ENCODE data around the gene ZNF680. TPM values are rescaled to one million over a fixed set of nuclear protein-coding genes. Genes with fewer than 3 reads are reported as not detected.

The ZNF680 gene
- total RNA-seq, 1 donor from 2014 or later = 13.2 TPM

DNA sequence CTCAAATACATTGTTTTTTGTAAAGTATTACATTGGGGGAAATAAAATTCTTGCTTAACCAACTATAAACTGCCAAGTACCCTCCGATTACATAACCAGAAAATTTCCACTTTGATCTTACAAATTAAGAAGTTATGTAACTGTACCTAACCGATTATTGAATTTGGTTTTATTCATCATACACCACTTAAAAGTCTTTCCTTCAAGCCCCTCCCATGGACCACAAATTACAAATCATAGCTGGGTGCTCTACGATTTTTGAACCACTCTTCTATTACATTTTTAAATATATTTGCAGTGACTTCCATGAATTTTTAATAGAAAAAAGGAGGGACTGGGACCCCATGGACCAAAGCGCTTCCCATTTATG lies 630 bp downstream of the ZNF680 start:
- Mint-ChIP-seq H3K27ac (peak overlapping the region; percentile 100), H3K9me3 (ENCODE audit: low read depth) (peaks cover 27% of the 10 kb centered on the region), H3K4me1 (ENCODE audit: low read depth) (no peaks in the 10 kb centered on the region), H3K36me3 (ENCODE audit: insufficient read depth) (peaks cover 24% of the 10 kb centered on the region), H3K27me3 (no peaks in the 10 kb centered on the region), H3K4me3 (ENCODE audit: low read depth) (peak overlapping the region; percentile 98)
- no peak for DNase-seq (ENCODE audit: low spot score, unreplicated experiment)
- TF ChIP-seq, protein P1, sequence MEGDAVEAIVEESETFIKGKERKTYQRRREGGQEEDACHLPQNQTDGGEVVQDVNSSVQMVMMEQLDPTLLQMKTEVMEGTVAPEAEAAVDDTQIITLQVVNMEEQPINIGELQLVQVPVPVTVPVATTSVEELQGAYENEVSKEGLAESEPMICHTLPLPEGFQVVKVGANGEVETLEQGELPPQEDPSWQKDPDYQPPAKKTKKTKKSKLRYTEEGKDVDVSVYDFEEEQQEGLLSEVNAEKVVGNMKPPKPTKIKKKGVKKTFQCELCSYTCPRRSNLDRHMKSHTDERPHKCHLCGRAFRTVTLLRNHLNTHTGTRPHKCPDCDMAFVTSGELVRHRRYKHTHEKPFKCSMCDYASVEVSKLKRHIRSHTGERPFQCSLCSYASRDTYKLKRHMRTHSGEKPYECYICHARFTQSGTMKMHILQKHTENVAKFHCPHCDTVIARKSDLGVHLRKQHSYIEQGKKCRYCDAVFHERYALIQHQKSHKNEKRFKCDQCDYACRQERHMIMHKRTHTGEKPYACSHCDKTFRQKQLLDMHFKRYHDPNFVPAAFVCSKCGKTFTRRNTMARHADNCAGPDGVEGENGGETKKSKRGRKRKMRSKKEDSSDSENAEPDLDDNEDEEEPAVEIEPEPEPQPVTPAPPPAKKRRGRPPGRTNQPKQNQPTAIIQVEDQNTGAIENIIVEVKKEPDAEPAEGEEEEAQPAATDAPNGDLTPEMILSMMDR (IDR thresholded peaks at IDR 0.05; ENCODE audit: unreplicated experiment) = no peak

DNA sequence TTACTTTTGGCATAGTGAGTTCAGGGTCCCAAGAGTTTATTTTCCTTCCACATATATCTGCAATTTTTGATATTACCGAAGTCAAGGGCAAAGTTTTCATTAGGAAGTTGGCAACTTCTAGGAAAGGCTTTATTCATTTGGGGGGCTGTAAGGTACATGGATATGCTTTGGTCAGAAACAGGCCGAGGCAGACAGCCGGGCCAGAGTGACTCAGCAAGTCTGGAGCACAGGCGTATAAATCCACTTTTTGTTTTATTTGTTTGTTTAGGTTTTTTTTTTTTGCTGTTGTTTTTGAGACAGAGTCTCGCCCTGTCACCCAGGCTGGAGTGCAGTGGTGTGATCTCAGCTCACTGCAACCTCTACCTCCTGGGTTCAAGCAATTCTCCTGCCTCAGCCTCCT lies 3.7 kb downstream of the ZNF680 start:
- Mint-ChIP-seq H3K4me3 (ENCODE audit: low read depth) (no peak overlapping the region), H3K27ac (no peak overlapping the region), H3K36me3 (ENCODE audit: insufficient read depth) (peaks cover 45% of the 10 kb centered on the region), H3K27me3 (no peaks in the 10 kb centered on the region), H3K4me1 (ENCODE audit: low read depth) (no peaks in the 10 kb centered on the region), H3K9me3 (ENCODE audit: low read depth) (peaks cover 41% of the 10 kb centered on the region)
- no peak for DNase-seq (ENCODE audit: low spot score, unreplicated experiment)
- TF ChIP-seq, protein P1 (IDR thresholded peaks at IDR 0.05; ENCODE audit: unreplicated experiment) = no peak

DNA sequence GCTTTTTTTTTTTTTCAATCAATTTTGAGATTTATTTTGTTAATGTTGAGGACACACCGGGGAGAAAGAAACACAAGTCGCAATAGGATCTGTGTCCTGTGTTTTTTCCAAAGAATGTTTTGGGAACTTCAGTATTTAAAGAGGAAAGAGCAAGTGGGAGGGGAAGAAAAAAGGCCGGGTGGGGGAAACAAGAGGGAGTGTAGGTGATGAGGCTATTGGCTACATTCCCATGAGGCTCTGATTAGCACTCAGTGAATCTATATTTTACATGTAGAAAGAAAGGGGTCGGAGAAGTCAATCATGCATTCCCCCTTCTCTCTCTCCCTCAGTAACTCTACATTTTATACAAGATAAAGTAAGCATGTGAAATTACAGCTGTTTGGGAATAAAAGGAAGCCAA lies 4.1 kb downstream of the ZNF680 start:
- Mint-ChIP-seq H3K9me3 (ENCODE audit: low read depth) (peaks cover 38% of the 10 kb centered on the region), H3K4me3 (ENCODE audit: low read depth) (no peak overlapping the region), H3K36me3 (ENCODE audit: insufficient read depth) (peaks cover 45% of the 10 kb centered on the region)

DNA sequence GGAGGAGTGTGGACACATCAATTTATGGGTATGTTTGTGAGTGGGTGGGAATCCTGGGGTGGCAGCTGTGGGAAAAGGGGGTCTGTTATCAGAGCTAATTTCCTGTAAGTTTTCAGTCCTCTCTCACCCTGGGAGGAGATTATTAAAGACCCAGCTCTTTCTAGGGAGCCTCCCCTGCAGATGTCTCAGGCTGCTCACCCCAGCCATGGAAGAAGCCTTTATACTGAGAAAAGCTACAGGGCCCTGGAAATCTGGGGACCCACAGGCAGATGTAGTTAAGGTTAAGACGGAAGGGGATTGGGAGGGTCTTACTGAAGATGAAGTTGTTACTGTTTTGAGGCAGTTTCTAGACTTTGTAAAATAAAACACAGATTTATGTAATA lies 4.6 kb downstream of the ZNF680 start:
- no peaks in the 10 kb centered on the region for H3K4me1 Mint-ChIP-seq (ENCODE audit: low read depth)
- H3K27me3 Mint-ChIP-seq = no peaks in the 10 kb centered on the region
- DNase-seq (ENCODE audit: low spot score, unreplicated experiment) = no peak
- H3K4me3 Mint-ChIP-seq (ENCODE audit: low read depth) = no peak overlapping the region
- peaks cover 37% of the 10 kb centered on the region for H3K9me3 Mint-ChIP-seq (ENCODE audit: low read depth)
- H3K27ac Mint-ChIP-seq = no peak overlapping the region
- peaks cover 50% of the 10 kb centered on the region for H3K36me3 Mint-ChIP-seq (ENCODE audit: insufficient read depth)
- TF ChIP-seq, protein P1 (IDR thresholded peaks at IDR 0.05; ENCODE audit: unreplicated experiment) = no peak

More for the DNA sequence above, 4.1 kb downstream of the ZNF680 start:
- no peaks in the 10 kb centered on the region for H3K27me3 Mint-ChIP-seq
- no peak overlapping the region for H3K27ac Mint-ChIP-seq
- H3K4me1 Mint-ChIP-seq (ENCODE audit: low read depth) = no peaks in the 10 kb centered on the region
- no peak for DNase-seq (ENCODE audit: low spot score, unreplicated experiment)
- TF ChIP-seq, protein P1 (IDR thresholded peaks at IDR 0.05; ENCODE audit: unreplicated experiment) = no peak

DNA sequence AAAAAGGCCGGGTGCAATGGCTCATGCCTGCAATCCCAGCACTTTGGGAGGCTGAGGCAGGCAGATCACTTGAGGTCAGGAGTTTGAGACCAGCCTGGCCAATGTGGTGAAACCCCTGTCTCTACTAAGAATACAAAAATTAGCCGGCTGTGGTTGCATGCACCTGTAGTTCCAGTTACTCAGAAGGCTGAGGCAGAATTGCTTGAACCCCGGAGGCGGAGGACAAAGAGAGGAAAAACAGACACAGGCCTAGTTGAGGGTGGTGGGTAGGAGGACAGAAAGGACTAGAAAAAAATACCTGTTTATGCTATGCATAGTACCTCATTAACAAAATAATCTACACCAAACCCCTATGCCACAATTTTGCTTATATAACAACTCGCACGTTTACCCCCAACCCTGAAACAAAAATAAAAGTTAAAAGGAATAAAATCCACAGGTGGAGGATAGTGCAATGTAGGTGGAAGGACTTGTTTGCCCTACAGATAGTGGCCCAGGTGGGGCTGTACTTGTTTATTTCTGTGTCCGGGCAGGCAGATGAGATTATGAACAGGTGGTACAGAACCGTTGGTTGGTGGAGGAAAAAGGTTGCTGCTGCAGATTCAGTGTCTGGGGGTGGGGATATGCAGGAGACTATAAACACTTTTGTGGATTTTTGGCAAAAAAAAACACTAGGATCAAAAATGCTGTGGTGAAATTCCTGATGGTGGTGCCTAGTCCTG lies 5.1 kb downstream of the ZNF680 start:
- H3K4me1 Mint-ChIP-seq (ENCODE audit: low read depth) = no peaks in the 10 kb centered on the region
- peaks cover 50% of the 10 kb centered on the region for H3K36me3 Mint-ChIP-seq (ENCODE audit: insufficient read depth)
- H3K27ac Mint-ChIP-seq = no peak overlapping the region
- H3K9me3 Mint-ChIP-seq (ENCODE audit: low read depth) = peaks cover 37% of the 10 kb centered on the region
- H3K27me3 Mint-ChIP-seq = no peaks in the 10 kb centered on the region
- DNase-seq (ENCODE audit: low spot score, unreplicated experiment) = no peak
- TF ChIP-seq, protein P1 (IDR thresholded peaks at IDR 0.05; ENCODE audit: unreplicated experiment) = no peak
- no peak overlapping the region for H3K4me3 Mint-ChIP-seq (ENCODE audit: low read depth)
